Stimulated activated CD4-positive, alpha-beta T cell treated with anti-CD3 and anti-CD28 coated beads, Interleukin-1b, Interleukin-23, amount 100 ng/mL, for 1 hour (primary cell): ENCODE results near the gene CFHR1.
"Not testable (repeated sequence)": the region's sequence is repeated elsewhere in the genome, so short reads cannot be mapped to it uniquely, and the experiment has no call there.

ENCODE experiments used
- DNase-seq, 2 donors: peaks; one replicate each; pipeline ENCODE4 v3.0.0-alpha.2; 2020; ENCODE audit warnings: low read depth in 2 of 2

CFHR1 gene

GRCh38 chr1:196819531-196819930 is at the start of gene CFHR1:
CFHR1 (plus strand) TSS chr1:196819731; CDS start chr1:196819845, 114 bp downstream.
- DNase-seq, result not testable (repeated sequence)

- DNase-seq, result not testable (repeated sequence)
Measured at GRCh38 chr1:196769823-196770222, 49.7 kb upstream of the CFHR1 start.

- no peak for DNase-seq
Measured at GRCh38 chr1:196773713-196774112, 45.8 kb upstream of the CFHR1 start.

GRCh38 chr1:196774175-196774574 is 45.4 kb upstream of the CFHR1 start:
- no peak for DNase-seq

- no peak for DNase-seq
Measured at GRCh38 chr1:196774603-196775002, 44.9 kb upstream of the CFHR1 start, which contains the start of gene CFHR3. CFHR3 (plus strand) TSS chr1:196774840; CDS start chr1:196774887, 47 bp downstream.

GRCh38 chr1:196777603-196778002 is 41.9 kb upstream of the CFHR1 start:
- no peak for DNase-seq

- no peak for DNase-seq
Measured at GRCh38 chr1:196779093-196779492, 40.4 kb upstream of the CFHR1 start.

GRCh38 chr1:196791252-196791651 is 28.3 kb upstream of the CFHR1 start:
- not testable (repeated sequence) for DNase-seq

- not testable (repeated sequence) for DNase-seq
Measured at GRCh38 chr1:196794103-196794502, 25.4 kb upstream of the CFHR1 start.

GRCh38 chr1:196797891-196798290 is 21.6 kb upstream of the CFHR1 start:
- no peak for DNase-seq

- DNase-seq, result not testable (repeated sequence)
Measured at GRCh38 chr1:196801920-196802319, 17.6 kb upstream of the CFHR1 start.

- DNase-seq, result no peak
Measured at GRCh38 chr1:196808529-196809235, 10.8 kb upstream of the CFHR1 start.

- not testable (repeated sequence) for DNase-seq
Measured at GRCh38 chr1:196817442-196817841, 2.1 kb upstream of the CFHR1 start.

GRCh38 chr1:196827860-196828259 is 8.3 kb downstream of the CFHR1 start:
- not testable (repeated sequence) for DNase-seq

GRCh38 chr1:196849613-196850492 is 30.3 kb downstream of the CFHR1 start:
- not testable (repeated sequence) for DNase-seq

GRCh38 chr1:196856053-196856452 is 36.5 kb downstream of the CFHR1 start:
- DNase-seq, result no peak

GRCh38 chr1:196857188-196857587 is 37.7 kb downstream of the CFHR1 start:
- no peak for DNase-seq

- no peak for DNase-seq
Measured at GRCh38 chr1:196858811-196859210, 39.3 kb downstream of the CFHR1 start.

- DNase-seq, result no peak
Measured at GRCh38 chr1:196860323-196860884, 40.9 kb downstream of the CFHR1 start.

- no peak for DNase-seq
Measured at GRCh38 chr1:196861429-196861828, 41.9 kb downstream of the CFHR1 start.

GRCh38 chr1:196866974-196867373 is 47.4 kb downstream of the CFHR1 start:
- DNase-seq, result no peak

- DNase-seq, result no peak
Measured at GRCh38 chr1:196873385-196873784, 53.9 kb downstream of the CFHR1 start.
